Neural cell (in vitro differentiated cells): Measurements from ENCODE around the gene EVC. TPM values are rescaled to one million over a fixed set of nuclear protein-coding genes. Genes with fewer than 3 reads are reported as not detected.

Experiments used
- H2AFZ ChIP-seq: fragments of 200-600, 300-800 bp; sonication (generic), shearing (Covaris generic); 2 replicates; pipeline ENCODE4 v1.6.0; 2014; ENCODE audit warnings: low read depth, mild to moderate bottlenecking, antibody characterized with exemption, low read length, moderate library complexity
- H3F3A ChIP-seq: fragments of 200-600 bp; shearing (Covaris generic); 2 replicates; pipeline ENCODE4 v1.6.1; 2016; ENCODE audit warnings: mild to moderate bottlenecking, moderate library complexity, mixed read lengths, antibody characterized with exemption, low read length; ENCODE audit not compliant: insufficient read depth, poor library complexity, severe bottlenecking
- H3K27ac ChIP-seq: fragments of 200-600, 300-800 bp; sonication (generic), shearing (Covaris generic); 2 replicates; pipeline ENCODE4 v1.5.1; 2014; ENCODE audit warnings: mild to moderate bottlenecking, low read length, moderate library complexity
- H3K27me3 ChIP-seq: fragments of 300-800, 200-600 bp; sonication (generic), shearing (Covaris generic); 2 replicates; pipeline ENCODE4 v1.6.0; 2014; ENCODE audit warnings: mild to moderate bottlenecking, low read depth, low read length, moderate library complexity; ENCODE audit not compliant: insufficient read depth
- H3K36me3 ChIP-seq: fragments of 300-800, 200-600 bp; sonication (generic), shearing (Covaris generic); 2 replicates; pipeline ENCODE4 v1.5.1; 2014; ENCODE audit warnings: mild to moderate bottlenecking, antibody characterized with exemption, low read length, moderate library complexity; ENCODE audit not compliant: insufficient read depth
- H3K4me2 ChIP-seq: fragments of 300-800, 200-600 bp; sonication (generic), shearing (Covaris generic); 2 replicates; pipeline ENCODE4 v1.6.0; 2014; ENCODE audit warnings: mild to moderate bottlenecking, low read length
- H3K4me3 ChIP-seq: fragments of 300-800, 200-600 bp; sonication (generic), shearing (Covaris generic); 2 replicates; pipeline ENCODE4 v1.5.1; 2014; ENCODE audit warnings: mild to moderate bottlenecking, low read length, moderate library complexity
- H3K79me2 ChIP-seq: fragments of 200-600 bp; shearing (Covaris generic); replicated peaks from 2 replicates; pipeline ENCODE4 v1.6.0; 2014; ENCODE audit warnings: mild to moderate bottlenecking, low read length, moderate library complexity; ENCODE audit not compliant: insufficient read depth
- H3K9ac ChIP-seq: fragments of 300-800, 200-600 bp; sonication (generic), shearing (Covaris generic); 2 replicates; pipeline ENCODE4 v1.6.1; 2016; ENCODE audit warnings: mild to moderate bottlenecking, low read length, mixed read lengths
- H3K9me2 ChIP-seq: fragments of 200-600 bp; shearing (Covaris generic); 2 replicates; pipeline ENCODE4 v1.6.1; 2016; ENCODE audit warnings: mild to moderate bottlenecking, low read length, mixed read lengths; ENCODE audit not compliant: insufficient read depth
- H3K9me3 ChIP-seq: fragments of 200-600, 300-800 bp; sonication (generic), shearing (Covaris generic); 2 replicates; pipeline ENCODE4 v1.6.1; 2016; ENCODE audit warnings: mild to moderate bottlenecking, mixed run types, low read length, moderate library complexity, mixed read lengths
- H4K20me1 ChIP-seq: fragments of 200-600 bp; shearing (Covaris generic); 2 replicates; pipeline ENCODE4 v1.6.1; 2016; ENCODE audit warnings: mild to moderate bottlenecking, mixed run types; ENCODE audit not compliant: insufficient read depth
- EP300 ChIP-seq: fragments of 450-650 bp; conservative IDR thresholded peaks from 2 replicates; pipeline ENCODE4 v1.6.1; 2014; ENCODE audit warnings: antibody characterized with exemption, mild to moderate bottlenecking, moderate library complexity; ENCODE audit not compliant: poor library complexity, severe bottlenecking
- EZH2 ChIP-seq: fragments of 200-600, 300-800 bp; shearing (Covaris generic), sonication (generic); IDR thresholded peaks from 2 replicates; pipeline ENCODE4 v1.6.1; 2014; ENCODE audit warnings: antibody characterized with exemption, low read length, borderline replicate concordance, mild to moderate bottlenecking; ENCODE audit not compliant: insufficient read depth, poor library complexity, severe bottlenecking
- MXI1 ChIP-seq: fragments of 450-650 bp; conservative IDR thresholded peaks from 2 replicates; pipeline ENCODE4 v1.6.1; 2014; ENCODE audit warnings: antibody characterized with exemption, mild to moderate bottlenecking; ENCODE audit not compliant: poor library complexity, severe bottlenecking
- POLR2AphosphoS5 ChIP-seq: IDR thresholded peaks from 2 replicates; pipeline ENCODE4 v1.6.1; 2012
- RAD21 ChIP-seq: fragments of 450-650 bp; conservative IDR thresholded peaks from 2 replicates; pipeline ENCODE4 v1.6.1; 2014; ENCODE audit warnings: antibody characterized with exemption, mild to moderate bottlenecking, moderate library complexity
- SMC3 ChIP-seq: fragments of 450-650 bp; conservative IDR thresholded peaks from 2 replicates; pipeline ENCODE4 v1.6.1; 2014; ENCODE audit warnings: antibody characterized with exemption, mild to moderate bottlenecking, moderate library complexity; ENCODE audit not compliant: poor library complexity
- TAF1 ChIP-seq: IDR thresholded peaks from 2 replicates; pipeline ENCODE4 v1.6.1; 2012; ENCODE audit warnings: low read depth
- polyA plus RNA-seq: library from polyadenylated mRNA; depleted of rRNA; stranded (reverse); fragments of >200 nt; gene quantifications from 2 replicates; pipeline ENCODE4 v1.2.3, GENCODE V29; 2014
- TF ChIP-seq, protein P1 (sequence below): IDR thresholded peaks from 2 replicates; pipeline ENCODE4 v1.6.1; 2012; ENCODE audit warnings: borderline replicate concordance
- TF ChIP-seq, protein P2 (sequence below): fragments of 450-650 bp; IDR thresholded peaks from 2 replicates; pipeline ENCODE4 v1.5.1; 2014; ENCODE audit warnings: antibody characterized with exemption, mild to moderate bottlenecking, moderate library complexity; ENCODE audit not compliant: poor library complexity, severe bottlenecking

The EVC gene
- polyA plus RNA-seq, 1 donor from 2014 or later: 0.48 TPM

DNA sequence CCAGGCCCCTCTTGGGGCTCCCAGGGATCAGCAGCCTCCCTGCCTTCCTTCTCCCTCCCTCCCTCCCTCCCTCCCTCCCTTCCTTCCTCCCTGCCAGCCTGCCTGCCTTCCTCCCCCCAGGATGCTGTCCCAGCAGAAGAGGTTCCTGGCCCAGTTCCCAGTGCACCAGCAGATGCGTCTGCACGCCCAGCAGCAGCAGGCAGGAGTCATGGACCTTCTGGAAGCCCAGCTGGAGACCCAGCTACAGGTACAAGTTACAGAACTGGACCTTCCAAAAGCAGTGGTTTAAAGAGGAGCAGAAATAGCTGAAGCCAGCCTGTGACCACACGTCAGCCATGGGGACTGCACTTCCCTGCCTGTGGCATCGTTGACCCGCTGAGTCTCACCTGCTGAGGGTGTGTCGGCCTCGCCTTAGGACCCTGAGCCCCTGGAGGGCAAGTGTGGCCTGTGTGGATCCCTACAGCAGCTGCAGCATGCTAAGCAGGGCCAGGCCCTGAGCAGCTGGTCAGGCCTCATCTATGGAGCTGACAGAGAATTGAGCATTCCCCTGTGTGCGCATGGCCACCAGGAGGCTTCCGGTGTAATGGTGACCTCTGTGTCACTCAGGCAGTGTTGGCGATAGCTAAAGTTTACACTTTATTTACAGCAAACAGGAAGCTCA, 97.2 kb downstream of the EVC start:
- no peak for TF ChIP-seq RAD21
- TF ChIP-seq, protein P1, sequence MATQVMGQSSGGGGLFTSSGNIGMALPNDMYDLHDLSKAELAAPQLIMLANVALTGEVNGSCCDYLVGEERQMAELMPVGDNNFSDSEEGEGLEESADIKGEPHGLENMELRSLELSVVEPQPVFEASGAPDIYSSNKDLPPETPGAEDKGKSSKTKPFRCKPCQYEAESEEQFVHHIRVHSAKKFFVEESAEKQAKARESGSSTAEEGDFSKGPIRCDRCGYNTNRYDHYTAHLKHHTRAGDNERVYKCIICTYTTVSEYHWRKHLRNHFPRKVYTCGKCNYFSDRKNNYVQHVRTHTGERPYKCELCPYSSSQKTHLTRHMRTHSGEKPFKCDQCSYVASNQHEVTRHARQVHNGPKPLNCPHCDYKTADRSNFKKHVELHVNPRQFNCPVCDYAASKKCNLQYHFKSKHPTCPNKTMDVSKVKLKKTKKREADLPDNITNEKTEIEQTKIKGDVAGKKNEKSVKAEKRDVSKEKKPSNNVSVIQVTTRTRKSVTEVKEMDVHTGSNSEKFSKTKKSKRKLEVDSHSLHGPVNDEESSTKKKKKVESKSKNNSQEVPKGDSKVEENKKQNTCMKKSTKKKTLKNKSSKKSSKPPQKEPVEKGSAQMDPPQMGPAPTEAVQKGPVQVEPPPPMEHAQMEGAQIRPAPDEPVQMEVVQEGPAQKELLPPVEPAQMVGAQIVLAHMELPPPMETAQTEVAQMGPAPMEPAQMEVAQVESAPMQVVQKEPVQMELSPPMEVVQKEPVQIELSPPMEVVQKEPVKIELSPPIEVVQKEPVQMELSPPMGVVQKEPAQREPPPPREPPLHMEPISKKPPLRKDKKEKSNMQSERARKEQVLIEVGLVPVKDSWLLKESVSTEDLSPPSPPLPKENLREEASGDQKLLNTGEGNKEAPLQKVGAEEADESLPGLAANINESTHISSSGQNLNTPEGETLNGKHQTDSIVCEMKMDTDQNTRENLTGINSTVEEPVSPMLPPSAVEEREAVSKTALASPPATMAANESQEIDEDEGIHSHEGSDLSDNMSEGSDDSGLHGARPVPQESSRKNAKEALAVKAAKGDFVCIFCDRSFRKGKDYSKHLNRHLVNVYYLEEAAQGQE: no peak
- TF ChIP-seq TAF1: no peak
- TF ChIP-seq SMC3: no peak
- TF ChIP-seq EP300: no peak
- no peak overlapping the region for H3K4me2 ChIP-seq
- no peaks in the 10 kb centered on the region for H3K36me3 ChIP-seq
- H3K27me3 ChIP-seq: no peaks in the 10 kb centered on the region
- no peaks in the 10 kb centered on the region for H3K79me2 ChIP-seq
- no peak overlapping the region for H2AFZ ChIP-seq
- no peak overlapping the region for H3K9ac ChIP-seq
- no peak overlapping the region for H3K27ac ChIP-seq
- H3K9me2 ChIP-seq: no peaks in the 10 kb centered on the region
- H3K9me3 ChIP-seq: no peaks in the 10 kb centered on the region
- H4K20me1 ChIP-seq: no peaks in the 10 kb centered on the region
- H3F3A ChIP-seq: no peaks in the 10 kb centered on the region
- no peak overlapping the region for H3K4me3 ChIP-seq

DNA sequence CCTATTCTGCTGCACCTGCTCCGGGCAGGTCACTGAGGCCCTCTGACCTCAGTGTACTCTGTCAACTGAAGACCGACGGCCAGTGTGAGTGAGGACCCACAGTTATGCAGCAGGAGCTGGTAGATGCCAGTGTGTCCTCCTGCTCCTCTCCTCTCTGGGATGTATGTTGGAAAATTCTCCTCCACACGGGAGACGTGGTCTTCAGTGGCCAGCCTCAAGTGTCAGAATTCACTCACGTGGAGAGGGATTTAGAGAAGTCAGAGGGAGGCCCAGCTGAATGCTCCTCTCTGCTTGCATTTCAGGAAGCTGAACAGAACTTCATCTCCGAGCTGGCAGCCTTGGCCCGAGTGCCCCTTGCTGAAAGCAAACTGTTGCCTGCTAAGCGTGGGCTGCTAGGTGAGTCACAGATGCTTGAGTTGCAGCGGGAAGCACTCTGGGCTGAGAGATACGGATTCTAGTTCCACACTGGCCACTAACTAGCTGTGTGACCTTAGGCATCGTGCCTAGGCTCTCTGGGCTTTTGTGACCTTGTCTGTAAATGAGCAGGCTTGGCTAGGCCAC, 98.3 kb downstream of the EVC start:
- H3K27me3 ChIP-seq: no peaks in the 10 kb centered on the region
- no peaks in the 10 kb centered on the region for H3K36me3 ChIP-seq
- H3K4me2 ChIP-seq: no peak overlapping the region
- no peaks in the 10 kb centered on the region for H3K9me3 ChIP-seq
- H3K27ac ChIP-seq: no peak overlapping the region
- no peaks in the 10 kb centered on the region for H3F3A ChIP-seq
- H3K9ac ChIP-seq: no peak overlapping the region
- H3K79me2 ChIP-seq: no peaks in the 10 kb centered on the region
- no peaks in the 10 kb centered on the region for H3K9me2 ChIP-seq
- H2AFZ ChIP-seq: no peak overlapping the region
- TF ChIP-seq POLR2AphosphoS5 (no peak), SMC3 (no peak), EZH2 (no peak), RAD21 (no peak), TAF1 (no peak), MXI1 (no peak), EP300 (no peak)
- TF ChIP-seq, protein P1: no peak
- TF ChIP-seq, protein P2, sequence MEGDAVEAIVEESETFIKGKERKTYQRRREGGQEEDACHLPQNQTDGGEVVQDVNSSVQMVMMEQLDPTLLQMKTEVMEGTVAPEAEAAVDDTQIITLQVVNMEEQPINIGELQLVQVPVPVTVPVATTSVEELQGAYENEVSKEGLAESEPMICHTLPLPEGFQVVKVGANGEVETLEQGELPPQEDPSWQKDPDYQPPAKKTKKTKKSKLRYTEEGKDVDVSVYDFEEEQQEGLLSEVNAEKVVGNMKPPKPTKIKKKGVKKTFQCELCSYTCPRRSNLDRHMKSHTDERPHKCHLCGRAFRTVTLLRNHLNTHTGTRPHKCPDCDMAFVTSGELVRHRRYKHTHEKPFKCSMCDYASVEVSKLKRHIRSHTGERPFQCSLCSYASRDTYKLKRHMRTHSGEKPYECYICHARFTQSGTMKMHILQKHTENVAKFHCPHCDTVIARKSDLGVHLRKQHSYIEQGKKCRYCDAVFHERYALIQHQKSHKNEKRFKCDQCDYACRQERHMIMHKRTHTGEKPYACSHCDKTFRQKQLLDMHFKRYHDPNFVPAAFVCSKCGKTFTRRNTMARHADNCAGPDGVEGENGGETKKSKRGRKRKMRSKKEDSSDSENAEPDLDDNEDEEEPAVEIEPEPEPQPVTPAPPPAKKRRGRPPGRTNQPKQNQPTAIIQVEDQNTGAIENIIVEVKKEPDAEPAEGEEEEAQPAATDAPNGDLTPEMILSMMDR: no peak
- no peak overlapping the region for H3K4me3 ChIP-seq
- no peaks in the 10 kb centered on the region for H4K20me1 ChIP-seq
